Mammary epithelial cell (primary cell): ENCODE data around the gene FIBP.

Experiments used
- CTCF ChIP-seq, 2 donors: IDR thresholded peaks in 1 of 2; conservative IDR thresholded peaks in 1 of 2; 2 replicates each; pipeline ENCODE4 v1.5.1; 2011 to 2012; ENCODE audit warnings: inconsistent platforms in 2 of 2, low read length in 2 of 2, mild to moderate bottlenecking in 2 of 2, control low read depth in 1 of 2, low read depth in 1 of 2; ENCODE audit not compliant: insufficient read depth in 1 of 2; ENCODE audit errors: extremely low read depth in 1 of 2
- EZH2 ChIP-seq: IDR thresholded peaks from 2 replicates; pipeline ENCODE4 v1.6.1; 2012; ENCODE audit warnings: low read length, inconsistent platforms, borderline replicate concordance

GRCh38 chr11:65895482-65895981 lies 7.3 kb upstream of the FIBP start:
- TF ChIP-seq CTCF (conservative IDR thresholded peaks at IDR 0.05 in 1 of 2, IDR thresholded peaks at IDR 0.05 in 1 of 2; ENCODE audit: extremely low read depth in 1 of 2, insufficient read depth in 1 of 2, low read depth in 1 of 2, low read length in 2 of 2): no peak
- TF ChIP-seq EZH2: no peak
